AG20443 (cell line): ENCODE measurements around the gene ARL4D.
"Not testable (repeated sequence)": the region's sequence is repeated elsewhere in the genome, so short reads cannot be mapped to it uniquely, and the experiment has no call there.

Experiments used
- DNase-seq: peaks from one replicate; pipeline ENCODE4 v3.0.0; 2012; ENCODE audit warnings: low spot score, mixed read lengths

The ARL4D gene

DNA sequence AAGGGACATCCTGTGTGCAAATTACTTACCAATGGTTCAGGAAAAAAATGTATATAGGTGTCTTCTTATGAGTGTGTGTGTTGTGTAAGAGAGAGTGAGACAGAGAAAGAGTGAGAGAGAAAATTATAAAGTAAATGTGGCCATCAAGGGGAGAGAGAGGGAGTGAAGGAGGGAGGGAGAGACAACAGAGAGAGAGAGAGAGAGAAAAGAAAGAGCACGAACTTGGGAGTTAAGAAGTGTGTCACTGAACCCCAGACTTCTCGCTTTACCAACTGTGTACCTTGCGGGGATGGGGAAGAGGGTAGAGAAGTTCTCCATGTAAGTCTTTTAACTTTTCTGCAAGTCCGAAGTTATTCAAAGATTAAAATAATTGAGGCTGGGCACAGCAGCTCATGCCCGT, 28.8 kb upstream of the ARL4D start:
- no peak for DNase-seq

DNA sequence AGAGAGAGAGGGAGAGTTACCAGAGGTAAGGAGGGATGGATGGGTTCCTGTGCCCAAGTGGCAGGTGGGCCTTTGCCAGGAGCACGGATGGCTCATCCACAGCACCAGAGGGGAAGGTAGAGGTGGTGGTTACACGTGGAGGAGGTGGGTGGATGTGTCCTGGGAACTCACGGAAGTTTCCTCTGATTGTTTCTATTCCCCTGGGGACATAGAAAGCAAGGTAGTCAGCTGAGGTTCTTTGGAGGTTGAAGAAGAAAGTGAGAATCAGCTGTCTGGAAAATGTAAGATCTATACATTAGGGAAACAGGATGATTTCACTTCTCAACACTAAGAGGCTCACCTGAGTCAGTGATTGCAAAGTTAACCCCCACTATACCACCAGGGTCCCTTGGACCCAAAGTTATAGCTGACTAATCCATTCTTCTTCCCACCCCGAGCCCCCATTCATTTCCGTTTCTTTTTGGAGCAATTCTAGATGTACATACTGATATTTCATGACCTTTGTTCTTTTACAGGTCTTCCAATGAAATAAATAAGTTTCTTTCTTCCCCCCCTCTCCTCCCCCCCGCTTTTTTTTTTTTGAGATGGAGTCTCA, 27.5 kb upstream of the ARL4D start:
- DNase-seq: no peak

DNA sequence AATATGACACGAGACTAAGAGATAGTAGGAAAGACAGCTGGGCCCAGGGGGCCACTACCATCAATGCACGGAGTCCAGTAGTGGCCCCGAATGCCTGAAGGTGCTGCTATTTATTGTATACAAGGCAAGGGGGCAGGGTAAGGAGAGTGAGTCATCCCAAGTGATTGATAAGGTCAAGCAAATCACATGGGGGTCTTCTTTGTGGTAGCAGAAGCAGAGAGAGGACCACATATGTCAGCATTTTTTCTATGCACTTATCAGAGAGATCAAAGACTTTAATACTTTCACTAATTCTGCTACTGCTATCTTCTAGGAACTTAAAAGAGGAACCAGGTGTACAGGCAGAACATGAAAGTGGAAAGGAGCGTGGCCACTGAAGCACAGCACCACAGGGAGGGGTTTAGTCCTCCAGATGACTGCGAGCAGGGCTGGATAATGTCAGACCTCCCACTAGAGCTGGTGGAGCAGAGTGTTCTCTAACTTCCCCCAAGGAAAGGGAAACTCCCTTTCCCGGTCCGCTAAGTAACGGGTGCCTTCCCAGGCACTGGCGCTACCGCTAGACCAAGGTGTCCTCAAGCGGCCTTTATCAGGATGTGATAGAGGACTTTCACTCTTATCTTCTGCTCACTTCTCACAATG, 26.4 kb upstream of the ARL4D start:
- no peak for DNase-seq

DNA sequence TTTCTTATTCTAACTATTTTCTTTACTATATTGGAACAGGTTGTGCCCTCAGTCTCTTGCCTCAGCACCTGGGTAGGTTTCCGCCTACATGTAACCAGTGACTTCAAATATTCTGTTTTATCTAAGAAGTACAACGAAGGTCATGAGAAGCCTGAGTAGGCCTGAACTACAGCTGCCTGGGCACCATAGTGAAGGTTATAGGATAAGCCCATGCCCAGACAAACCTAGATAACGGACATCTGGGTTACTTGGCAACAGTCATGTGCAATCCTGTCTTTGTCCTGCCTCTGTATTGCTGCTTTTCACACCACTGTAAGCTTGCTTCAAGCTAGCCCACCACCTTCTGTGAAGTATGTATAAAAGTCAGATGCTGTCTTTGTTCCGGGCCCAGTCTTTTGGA, 25.4 kb upstream of the ARL4D start:
- no peak for DNase-seq

DNA sequence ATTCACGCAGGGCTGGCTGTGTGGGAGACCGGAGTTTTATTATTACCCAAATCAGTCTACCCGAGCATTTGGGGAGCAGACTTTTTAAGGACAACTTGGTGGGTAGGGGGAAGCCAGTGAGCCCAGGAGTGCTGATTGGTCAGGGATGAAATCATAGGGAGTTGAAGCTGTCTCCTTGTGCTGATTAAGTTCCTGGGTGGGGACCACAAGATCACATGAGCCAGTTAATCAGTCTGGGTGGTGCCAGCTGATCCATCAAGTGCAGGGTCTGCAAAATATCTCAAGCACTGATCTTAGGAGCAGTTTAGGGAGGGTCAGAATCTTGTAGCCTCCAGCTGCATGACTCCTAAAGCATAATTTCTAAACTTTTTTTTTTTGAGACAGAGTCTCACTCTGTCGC, 22.9 kb upstream of the ARL4D start:
- not testable (repeated sequence) for DNase-seq

DNA sequence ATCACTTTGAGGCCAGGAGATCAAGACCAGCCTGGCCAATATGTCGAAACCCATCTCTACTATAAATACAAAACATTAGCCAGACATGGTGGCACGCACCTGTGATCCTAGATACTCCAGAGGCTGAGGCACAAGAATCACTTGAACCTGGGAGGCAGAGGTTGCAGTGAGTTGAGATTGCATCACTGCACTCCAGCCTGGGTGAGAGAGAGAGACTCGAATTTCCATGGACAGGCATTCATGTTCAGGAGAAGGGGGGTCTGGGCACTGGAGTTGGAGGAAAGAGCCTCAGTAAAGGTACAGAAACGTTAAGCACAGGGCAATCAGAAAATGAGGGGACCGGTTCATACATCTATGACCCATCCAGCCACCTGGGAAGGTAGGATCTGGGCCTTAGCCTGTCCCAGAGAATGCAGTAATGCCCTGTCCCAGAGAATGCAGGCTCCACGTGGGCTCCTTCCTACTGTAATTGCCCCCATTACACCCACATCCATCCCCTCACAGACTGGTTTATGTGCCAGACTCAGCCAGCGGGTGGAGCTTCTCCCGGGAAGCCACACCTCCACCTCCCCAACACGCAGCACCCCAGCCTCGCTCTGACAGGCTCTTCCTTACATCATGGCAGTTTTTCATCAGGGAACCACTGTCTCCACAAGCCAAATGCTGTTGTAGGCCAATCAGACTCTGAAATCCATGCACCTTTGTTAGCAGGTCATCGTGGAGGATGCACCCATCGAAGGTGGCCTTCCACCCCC, 21.6 kb upstream of the ARL4D start:
- DNase-seq: no peak

DNA sequence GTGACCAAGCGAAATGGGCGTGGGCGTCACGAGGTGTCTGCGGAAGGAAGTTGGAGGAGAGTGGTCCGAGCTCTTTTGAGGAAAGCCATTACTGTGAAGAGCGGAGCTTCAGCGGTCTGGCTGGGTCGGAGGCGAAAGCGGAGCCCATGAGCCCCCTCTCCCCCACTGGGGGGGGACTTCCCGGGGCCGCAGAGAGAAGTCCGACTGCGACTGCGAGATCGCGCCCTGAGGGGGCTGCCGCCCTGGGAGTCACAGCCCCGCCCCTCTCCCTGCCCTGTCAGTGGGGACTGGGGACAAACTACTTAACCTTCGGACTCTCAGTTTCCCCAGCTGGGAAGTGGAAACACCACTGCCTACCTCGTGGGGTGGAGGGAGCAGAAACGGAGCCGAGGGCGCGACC, 20.0 kb upstream of the ARL4D start:
- DNase-seq: no peak

DNA sequence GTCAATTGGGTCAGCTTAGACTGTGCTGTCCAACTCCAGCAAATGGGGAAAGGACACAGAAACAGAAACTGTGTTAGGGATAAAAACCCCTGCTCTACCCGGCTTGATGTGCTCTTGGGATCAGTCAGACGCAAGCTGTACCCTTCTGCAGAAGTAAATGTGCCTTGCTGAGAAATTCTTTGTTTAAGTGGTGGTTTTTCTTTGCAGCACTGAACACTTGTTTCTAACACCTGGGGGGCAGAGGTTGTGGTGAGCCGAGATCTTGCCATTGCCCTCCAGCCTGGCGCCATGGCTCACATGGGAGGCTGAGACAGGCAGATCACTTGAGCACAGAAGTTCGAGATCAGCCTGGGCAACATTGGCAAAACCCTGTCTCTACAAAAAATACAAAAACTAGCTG, 18.5 kb upstream of the ARL4D start:
- no peak for DNase-seq

DNA sequence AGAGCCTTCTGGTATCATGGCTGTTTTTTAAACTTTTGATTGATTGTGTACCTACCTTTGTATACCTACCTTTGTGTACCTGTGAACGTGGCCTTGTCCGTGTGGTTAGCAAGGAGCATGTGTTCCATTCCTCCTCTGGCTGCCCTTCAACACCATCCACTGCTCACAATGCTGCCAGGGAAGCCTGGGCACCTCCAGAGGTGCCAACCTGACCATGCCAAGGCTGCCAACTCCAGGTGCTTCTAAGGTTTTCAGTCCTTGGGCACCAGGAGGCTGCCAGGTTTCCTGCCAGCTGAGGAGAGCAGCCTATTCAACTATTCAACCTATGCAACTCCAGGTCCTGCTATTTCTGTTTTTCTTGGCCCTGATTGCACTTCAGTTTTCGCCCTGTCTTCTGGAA, 17.6 kb upstream of the ARL4D start:
- no peak for DNase-seq

DNA sequence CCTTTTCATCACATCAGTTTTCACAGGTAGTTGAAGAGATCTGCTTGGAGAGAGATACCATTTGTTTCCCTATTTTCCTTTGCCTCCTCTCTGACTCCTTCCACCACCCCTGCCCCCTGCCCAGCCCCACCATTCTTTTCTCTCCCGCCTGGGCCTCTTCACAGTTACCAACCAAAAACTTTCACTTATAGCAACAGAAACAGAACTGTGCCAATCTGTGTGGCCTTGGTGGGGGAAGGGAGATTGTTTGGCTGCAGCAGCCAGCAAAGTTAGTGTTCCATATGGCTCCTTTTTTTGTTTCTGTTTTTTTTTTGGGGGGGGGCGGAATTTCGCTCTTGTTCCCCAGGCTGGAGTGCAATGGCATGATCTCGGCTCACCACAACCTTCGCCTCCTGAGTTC, 17.2 kb upstream of the ARL4D start:
- no peak for DNase-seq

DNA sequence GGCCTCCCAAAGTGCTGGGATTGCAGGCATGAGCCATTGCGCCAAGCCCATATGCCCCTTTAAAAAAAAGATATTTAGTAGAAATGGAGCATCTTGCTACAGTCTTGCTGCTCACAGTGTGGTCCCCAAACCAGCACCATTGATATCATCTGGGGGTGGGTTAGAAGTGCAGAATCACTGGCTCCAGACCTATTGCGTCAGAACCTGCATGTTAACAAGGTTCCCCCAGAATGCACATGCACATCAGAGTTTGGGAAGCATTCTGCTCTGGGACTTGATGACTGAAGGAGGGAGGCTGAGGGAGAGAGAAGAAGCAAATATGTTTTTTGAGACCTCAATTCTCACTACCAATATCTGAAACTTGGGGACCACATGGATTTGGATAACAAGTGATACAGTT, 16.0 kb upstream of the ARL4D start:
- DNase-seq: no peak

DNA sequence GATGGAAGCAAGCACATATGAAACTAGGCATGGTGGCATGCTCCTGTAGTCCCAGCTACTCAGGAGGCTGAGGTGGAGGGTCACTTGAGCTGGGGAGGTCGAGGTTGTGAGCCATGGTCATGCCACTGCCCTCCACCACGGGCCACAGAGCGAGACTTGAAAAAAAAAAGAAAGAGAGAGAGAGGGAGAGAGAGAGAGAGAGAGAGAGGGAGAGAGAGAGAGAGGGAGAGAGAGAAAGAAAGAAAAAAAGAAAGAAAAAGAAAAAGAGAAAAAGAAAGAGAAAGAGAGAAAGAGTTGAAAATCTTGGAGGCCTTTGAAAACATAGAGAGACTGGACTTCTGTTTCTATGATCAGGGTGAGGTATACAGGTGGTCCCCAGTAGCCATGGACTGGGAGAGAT, 15.4 kb upstream of the ARL4D start:
- DNase-seq: no peak

DNA sequence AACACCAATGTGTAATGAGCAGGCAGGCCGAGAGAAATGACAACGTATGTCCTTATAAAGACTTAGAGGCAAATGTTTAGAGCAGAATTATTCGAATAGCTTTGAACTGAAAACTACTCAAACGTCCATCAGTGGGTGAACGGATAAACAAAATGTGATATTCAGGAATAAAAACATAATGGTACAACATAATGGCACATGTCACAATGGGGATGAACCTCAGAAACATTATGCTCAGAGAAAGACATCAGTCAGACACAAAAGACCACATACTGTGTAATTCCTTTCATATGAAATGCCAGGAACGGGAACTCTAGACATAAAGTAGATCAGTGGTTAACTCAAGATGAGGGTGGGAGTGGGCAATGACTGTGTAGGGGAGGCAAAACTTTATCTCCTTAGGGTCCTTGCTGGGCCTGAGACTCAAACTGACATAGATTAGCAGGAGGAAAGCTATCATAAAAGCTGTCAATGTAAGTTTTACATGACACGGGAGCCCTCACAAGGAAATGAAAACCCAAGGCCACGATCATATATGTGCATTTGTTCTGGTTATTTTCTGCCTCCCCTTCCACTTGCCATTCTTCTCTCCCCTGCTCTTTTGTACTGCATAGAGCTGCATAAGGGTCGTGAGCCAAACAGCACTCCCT, 14.8 kb upstream of the ARL4D start:
- DNase-seq: no peak

DNA sequence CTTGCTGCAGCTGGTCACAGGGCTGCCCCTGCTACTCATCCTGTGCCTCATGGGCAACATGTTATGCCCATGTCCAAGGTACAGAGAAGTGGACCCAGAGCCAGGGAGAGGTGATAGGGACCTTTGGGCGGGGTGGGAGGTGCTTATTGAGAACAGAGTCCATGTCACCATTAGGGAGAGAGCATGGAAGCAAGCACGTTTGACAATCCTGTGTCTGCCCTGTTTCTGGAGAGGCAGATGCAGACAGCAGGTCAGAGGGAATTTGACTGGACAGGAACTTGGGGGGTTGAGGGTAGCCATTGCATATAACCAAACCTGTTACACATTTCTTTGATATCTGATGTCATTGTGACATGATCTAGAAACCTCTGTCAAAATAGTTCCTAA, 14.3 kb upstream of the ARL4D start:
- DNase-seq: no peak

DNA sequence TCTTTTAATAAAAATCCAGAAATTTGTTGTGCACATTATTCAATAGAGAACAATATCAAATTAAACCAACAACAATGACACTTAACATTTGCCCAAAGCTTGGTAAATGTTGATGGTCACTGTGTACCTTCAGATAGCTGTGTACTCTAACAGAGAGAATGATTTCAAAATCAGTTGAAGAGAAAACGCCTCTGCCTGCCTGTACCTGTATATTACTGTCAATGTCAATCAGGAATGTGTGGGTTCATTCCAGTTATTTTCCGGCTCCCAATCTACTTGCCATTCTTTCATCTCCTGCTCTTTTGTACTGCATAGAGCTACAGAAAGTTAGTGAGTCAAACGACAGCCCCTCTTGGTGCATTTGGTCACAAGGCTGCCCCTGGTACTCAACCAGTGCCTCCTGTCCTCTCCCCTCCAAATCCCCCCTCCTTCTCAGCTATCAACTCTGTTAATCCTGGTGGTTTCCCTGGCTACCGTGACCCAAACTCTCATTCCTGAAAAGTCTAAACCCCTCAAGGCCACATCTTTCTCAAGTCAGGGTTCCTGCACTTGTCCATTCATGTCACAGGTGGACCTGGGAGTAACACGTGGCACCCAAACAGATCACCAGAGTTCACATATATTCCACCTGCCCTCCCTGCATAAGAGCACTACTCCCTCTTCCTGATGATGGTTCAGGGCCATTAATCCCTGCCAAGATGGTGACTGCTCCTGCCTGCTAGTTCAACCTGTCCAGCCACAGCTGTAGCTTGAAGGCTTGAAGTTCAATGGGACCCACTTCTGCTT, 13.6 kb upstream of the ARL4D start:
- DNase-seq: no peak

DNA sequence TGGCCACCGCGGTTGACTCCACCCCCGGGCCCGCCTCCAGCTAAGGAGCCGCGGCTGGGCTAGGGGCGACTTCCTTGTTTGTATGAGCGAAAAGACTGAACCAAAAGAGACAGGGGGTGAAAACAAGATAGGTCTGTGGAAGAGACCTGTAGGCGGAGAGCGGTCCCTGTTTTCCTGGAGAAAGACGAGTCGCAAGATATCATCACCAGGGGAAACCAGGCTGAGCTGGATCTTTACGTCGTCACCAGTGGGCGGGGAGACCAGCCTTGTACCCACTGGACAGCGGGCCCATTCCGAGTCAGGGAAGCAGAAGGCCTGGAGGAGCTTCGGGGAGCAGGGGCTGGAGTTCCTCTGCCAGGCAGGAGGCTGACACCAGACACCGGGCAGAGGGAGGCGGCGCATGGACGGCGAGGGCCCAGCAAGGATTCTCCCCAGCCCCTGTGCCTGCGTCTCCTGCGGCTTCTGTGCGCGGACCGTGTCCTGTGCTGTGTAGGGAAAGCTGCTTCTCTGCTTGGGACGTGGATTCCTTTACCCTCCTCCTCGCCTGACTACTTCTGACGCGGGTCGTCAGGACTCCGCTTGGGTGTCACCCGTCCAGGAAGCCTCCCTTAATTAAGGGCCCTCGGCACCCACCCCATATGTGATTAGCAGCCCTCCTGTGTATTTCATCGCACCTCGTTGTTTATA, 10.3 kb upstream of the ARL4D start:
- DNase-seq: peak; percentile 88

DNA sequence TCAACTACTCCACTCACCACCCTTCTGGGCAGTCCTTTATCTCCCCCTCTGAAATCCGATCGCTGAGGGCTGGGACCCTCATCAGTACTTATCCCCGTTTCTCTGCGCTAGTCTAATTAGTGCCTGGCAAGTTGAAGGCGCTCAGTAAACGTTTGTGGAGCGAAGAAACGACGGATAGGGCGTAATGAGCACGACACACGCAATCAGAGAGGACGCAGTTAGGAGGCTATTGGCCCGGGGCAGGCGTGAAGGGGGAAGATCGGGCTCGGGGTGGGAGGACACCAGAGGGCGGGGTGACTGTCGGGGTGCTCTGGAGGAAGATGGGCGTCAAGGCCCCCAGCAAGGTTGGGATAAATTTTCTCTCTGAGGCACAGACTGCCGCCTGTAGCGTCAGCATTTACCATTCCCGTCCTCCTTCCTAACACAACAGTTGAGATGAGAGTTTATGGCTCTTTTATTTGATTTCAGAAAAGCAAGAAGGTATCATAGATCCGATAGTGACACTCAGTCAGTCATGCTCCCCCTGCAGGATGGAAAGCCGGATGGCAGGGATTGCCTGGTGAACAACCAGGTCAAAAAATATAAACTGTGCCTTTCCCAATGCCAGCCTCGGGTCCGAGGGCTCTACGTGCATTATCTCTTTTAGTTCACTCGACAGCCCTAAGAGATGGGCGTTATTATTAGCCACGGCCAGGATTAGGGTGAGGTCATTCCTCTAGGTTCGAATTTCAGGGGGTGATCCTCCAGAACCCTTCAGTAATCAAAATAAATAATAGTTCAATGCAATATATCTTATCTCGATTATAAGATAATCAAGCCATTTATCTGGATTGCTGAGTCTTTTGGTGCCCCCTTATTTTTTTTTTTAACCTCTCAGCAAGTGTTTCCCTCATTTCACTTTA, 9.5 kb upstream of the ARL4D start:
- peak; percentile 84 for DNase-seq

DNA sequence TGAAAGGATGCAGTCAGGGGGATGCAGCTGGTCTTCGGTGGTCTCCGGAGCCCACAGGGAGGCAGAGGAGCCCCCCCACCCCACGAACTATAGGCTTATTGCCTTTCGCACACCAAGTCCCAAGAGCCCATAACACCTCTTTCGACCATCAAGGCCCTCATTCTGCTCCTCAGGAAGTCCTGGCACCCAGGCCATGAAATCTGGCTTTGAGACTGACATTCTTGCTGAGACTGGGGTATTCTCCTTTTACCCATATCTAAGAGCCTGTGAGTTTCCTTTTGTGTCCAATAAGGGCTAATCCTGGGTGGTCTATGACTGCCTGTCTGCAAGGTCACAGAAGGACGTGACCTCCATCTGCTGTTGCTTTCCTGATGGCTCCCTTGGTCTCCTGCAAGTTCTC, 6.4 kb upstream of the ARL4D start:
- DNase-seq: no peak

DNA sequence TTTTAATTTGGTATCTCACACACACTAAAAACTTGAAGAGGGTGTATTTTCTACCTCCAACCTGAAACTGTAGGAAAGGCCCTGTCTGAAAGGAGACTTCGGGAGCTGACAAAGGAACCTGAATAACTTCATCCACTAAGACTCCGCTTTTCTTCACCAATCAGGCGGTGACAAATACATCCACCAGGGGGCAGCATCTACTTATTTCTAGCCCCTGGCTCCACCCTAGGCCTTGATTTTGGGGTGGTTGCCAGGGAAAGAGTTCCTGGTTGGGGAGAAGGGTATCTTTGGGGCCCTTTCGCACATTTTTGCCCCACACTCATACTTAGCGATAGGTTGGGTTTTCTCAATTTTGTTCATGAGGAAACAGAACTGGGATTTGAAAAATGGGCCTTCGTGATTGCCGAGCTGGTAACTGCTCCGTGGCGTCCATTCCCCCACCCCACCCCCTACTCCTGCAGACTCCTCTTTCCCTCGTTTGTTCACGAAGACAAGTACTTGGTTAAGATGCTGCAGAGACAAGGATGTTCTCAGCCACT, 4.8 kb upstream of the ARL4D start:
- DNase-seq: peak; percentile 83

DNA sequence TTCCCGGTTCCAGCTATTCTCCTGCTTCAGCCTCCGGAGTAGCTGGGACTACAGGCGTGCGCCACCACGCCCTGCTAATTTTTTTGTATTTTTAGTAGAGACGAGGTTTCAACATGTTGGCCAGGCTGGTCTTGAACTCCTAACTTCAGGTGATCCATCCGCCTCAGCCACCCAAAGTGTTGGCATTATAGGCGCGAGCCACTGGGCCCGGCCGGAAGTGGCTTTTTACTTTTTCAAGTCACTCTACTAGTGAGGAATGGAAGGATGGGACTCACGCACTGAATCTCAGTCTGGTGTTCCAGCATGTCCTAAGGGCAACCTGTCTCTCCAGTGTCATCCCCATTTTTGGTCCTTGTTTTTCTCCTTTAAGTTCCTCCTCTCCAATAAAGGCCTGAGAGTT, 4.1 kb upstream of the ARL4D start:
- DNase-seq: not testable (repeated sequence)
